Measurements from ENCODE around the gene RALB.

Gene RALB

GRCh38 chr2:120224256-120224655 lies 28.4 kb upstream of the RALB start:
- DNase-seq: peak; percentile 98 to 99
- Histone ChIP-seq H3K4me3 (ENCODE audit: low read depth, low read length) (no peak overlapping the region), H3K27me3 (ENCODE audit: insufficient read depth, low read length) (peaks cover 2% of the 10 kb centered on the region), H2BK120ac (ENCODE audit: insufficient read depth, low read length, poor library complexity) (no peak overlapping the region), H2AFZ (ENCODE audit: insufficient read depth, low read length, poor library complexity) (no peak overlapping the region), H3K4ac (ENCODE audit: low read depth, low read length) (no peak overlapping the region), H3K27ac (ENCODE audit: low read depth, low read length) (no peak overlapping the region), H2AK5ac (ENCODE audit: low read length) (no peak overlapping the region), H3K23ac (ENCODE audit: low read length) (no peak overlapping the region), H3K4me1 (ENCODE audit: control insufficient read depth in 1 of 2, insufficient read depth in 2 of 2, low read length in 2 of 2) (peaks cover 11 to 12% of the 10 kb centered on the region in 2 experiments), H3K9me3 (ENCODE audit: insufficient read depth, low read depth, low read length) (peaks cover 11% of the 10 kb centered on the region), H3K79me1 (ENCODE audit: low read length) (peaks cover 8% of the 10 kb centered on the region), H2BK12ac (ENCODE audit: low read length) (no peak overlapping the region), H3K14ac (ENCODE audit: low read length) (no peak overlapping the region), H3K36me3 (ENCODE audit: control insufficient read depth in 1 of 2, insufficient read depth in 2 of 2, low read length in 2 of 2) (no peaks in the 10 kb centered on the region), H3K9ac (ENCODE audit: low read length) (no peak overlapping the region), H3K4me2 (ENCODE audit: low read length) (no peak overlapping the region), H4K8ac (ENCODE audit: low read depth, low read length) (no peak overlapping the region), H2BK5ac (ENCODE audit: low read depth, low read length, poor library complexity) (no peak overlapping the region), H3K18ac (ENCODE audit: low read length) (no peak overlapping the region), H4K12ac (ENCODE audit: low read depth, low read length) (no peak overlapping the region), H3K79me2 (ENCODE audit: control insufficient read depth, insufficient read depth, low read length, poor library complexity) (peaks cover 4% of the 10 kb centered on the region), H4K91ac (ENCODE audit: low read depth, low read length) (no peak overlapping the region)
- WGBS (ENCODE audit: extremely low coverage, insufficient coverage, insufficient read length): no CpG with 5 or more reads among the region's 13 CpGs

- no peak overlapping the region for H2BK12ac ChIP-seq (ENCODE audit: low read length)
- H3K14ac ChIP-seq (ENCODE audit: low read length): no peak overlapping the region
- peaks cover 11% of the 10 kb centered on the region for H3K9me3 ChIP-seq (ENCODE audit: insufficient read depth, low read depth, low read length)
- no peak for DNase-seq
- H3K79me1 ChIP-seq (ENCODE audit: low read length): peaks cover 8% of the 10 kb centered on the region
- H3K36me3 ChIP-seq (ENCODE audit: control insufficient read depth in 1 of 2, insufficient read depth in 2 of 2, low read length in 2 of 2): no peaks in the 10 kb centered on the region
- no peak overlapping the region for H2AK5ac ChIP-seq (ENCODE audit: low read length)
- WGBS (ENCODE audit: extremely low coverage, insufficient coverage, insufficient read length): no CpG with 5 or more reads among the region's 9 CpGs
- H4K12ac ChIP-seq (ENCODE audit: low read depth, low read length): no peak overlapping the region
- H3K27me3 ChIP-seq (ENCODE audit: insufficient read depth, low read length): peaks cover 2% of the 10 kb centered on the region
- no peak overlapping the region for H3K18ac ChIP-seq (ENCODE audit: low read length)
- no peak overlapping the region for H2AFZ ChIP-seq (ENCODE audit: insufficient read depth, low read length, poor library complexity)
- H3K9ac ChIP-seq (ENCODE audit: low read length): no peak overlapping the region
- no peak overlapping the region for H3K4me2 ChIP-seq (ENCODE audit: low read length)
- H2BK5ac ChIP-seq (ENCODE audit: low read depth, low read length, poor library complexity): no peak overlapping the region
- H2BK120ac ChIP-seq (ENCODE audit: insufficient read depth, low read length, poor library complexity): no peak overlapping the region
- no peak overlapping the region for H4K8ac ChIP-seq (ENCODE audit: low read depth, low read length)
- no peak overlapping the region for H3K27ac ChIP-seq (ENCODE audit: low read depth, low read length)
- no peak overlapping the region for H3K4ac ChIP-seq (ENCODE audit: low read depth, low read length)
- H3K4me1 ChIP-seq (ENCODE audit: control insufficient read depth in 1 of 2, insufficient read depth in 2 of 2, low read length in 2 of 2): peaks cover 11 to 12% of the 10 kb centered on the region in 2 experiments
- H4K91ac ChIP-seq (ENCODE audit: low read depth, low read length): no peak overlapping the region
- no peak overlapping the region for H3K23ac ChIP-seq (ENCODE audit: low read length)
- H3K79me2 ChIP-seq (ENCODE audit: control insufficient read depth, insufficient read depth, low read length, poor library complexity): peaks cover 4% of the 10 kb centered on the region
- H3K4me3 ChIP-seq (ENCODE audit: low read depth, low read length): no peak overlapping the region
Observed at GRCh38 chr2:120224735-120225548, 27.7 kb upstream of the RALB start.

GRCh38 chr2:120225549-120226065 lies 27.0 kb upstream of the RALB start:
- no CpG with 5 or more reads among the region's 9 CpGs for WGBS (ENCODE audit: extremely low coverage, insufficient coverage, insufficient read length)
- Histone ChIP-seq H3K4me3 (ENCODE audit: low read depth, low read length) (no peak overlapping the region), H2BK5ac (ENCODE audit: low read depth, low read length, poor library complexity) (no peak overlapping the region), H3K18ac (ENCODE audit: low read length) (no peak overlapping the region), H3K4ac (ENCODE audit: low read depth, low read length) (no peak overlapping the region), H3K79me1 (ENCODE audit: low read length) (peaks cover 8% of the 10 kb centered on the region), H3K4me1 (ENCODE audit: control insufficient read depth in 1 of 2, insufficient read depth in 2 of 2, low read length in 2 of 2) (peaks cover 11 to 12% of the 10 kb centered on the region in 2 experiments), H3K23ac (ENCODE audit: low read length) (no peak overlapping the region), H3K27ac (ENCODE audit: low read depth, low read length) (no peak overlapping the region), H4K91ac (ENCODE audit: low read depth, low read length) (no peak overlapping the region), H3K27me3 (ENCODE audit: insufficient read depth, low read length) (peaks cover 2% of the 10 kb centered on the region), H2AFZ (ENCODE audit: insufficient read depth, low read length, poor library complexity) (no peak overlapping the region), H3K9ac (ENCODE audit: low read length) (no peak overlapping the region), H4K8ac (ENCODE audit: low read depth, low read length) (no peak overlapping the region), H3K14ac (ENCODE audit: low read length) (no peak overlapping the region), H3K36me3 (ENCODE audit: control insufficient read depth in 1 of 2, insufficient read depth in 2 of 2, low read length in 2 of 2) (no peaks in the 10 kb centered on the region), H2AK5ac (ENCODE audit: low read length) (no peak overlapping the region), H3K9me3 (ENCODE audit: insufficient read depth, low read depth, low read length) (peaks cover 11% of the 10 kb centered on the region), H4K12ac (ENCODE audit: low read depth, low read length) (no peak overlapping the region), H3K79me2 (ENCODE audit: control insufficient read depth, insufficient read depth, low read length, poor library complexity) (peaks cover 4% of the 10 kb centered on the region), H2BK12ac (ENCODE audit: low read length) (no peak overlapping the region), H2BK120ac (ENCODE audit: insufficient read depth, low read length, poor library complexity) (no peak overlapping the region), H3K4me2 (ENCODE audit: low read length) (no peak overlapping the region)
- no peak for DNase-seq

GRCh38 chr2:120226316-120226715 lies 26.3 kb upstream of the RALB start:
- peaks cover 4% of the 10 kb centered on the region for H3K79me2 ChIP-seq (ENCODE audit: control insufficient read depth, insufficient read depth, low read length, poor library complexity)
- H2AK5ac ChIP-seq (ENCODE audit: low read length): no peak overlapping the region
- no peak overlapping the region for H3K4ac ChIP-seq (ENCODE audit: low read depth, low read length)
- H3K4me1 ChIP-seq (ENCODE audit: control insufficient read depth in 1 of 2, insufficient read depth in 2 of 2, low read length in 2 of 2): peaks cover 12 to 14% of the 10 kb centered on the region in 2 experiments
- H2BK5ac ChIP-seq (ENCODE audit: low read depth, low read length, poor library complexity): no peak overlapping the region
- peaks cover 2% of the 10 kb centered on the region for H3K27me3 ChIP-seq (ENCODE audit: insufficient read depth, low read length)
- H3K79me1 ChIP-seq (ENCODE audit: low read length): peaks cover 8% of the 10 kb centered on the region
- H2AFZ ChIP-seq (ENCODE audit: insufficient read depth, low read length, poor library complexity): no peak overlapping the region
- H4K91ac ChIP-seq (ENCODE audit: low read depth, low read length): no peak overlapping the region
- H3K14ac ChIP-seq (ENCODE audit: low read length): no peak overlapping the region
- H3K23ac ChIP-seq (ENCODE audit: low read length): no peak overlapping the region
- H3K4me3 ChIP-seq (ENCODE audit: low read depth, low read length): no peak overlapping the region
- no peak overlapping the region for H3K27ac ChIP-seq (ENCODE audit: low read depth, low read length)
- H4K12ac ChIP-seq (ENCODE audit: low read depth, low read length): no peak overlapping the region
- no peak overlapping the region for H3K9ac ChIP-seq (ENCODE audit: low read length)
- H2BK12ac ChIP-seq (ENCODE audit: low read length): no peak overlapping the region
- H4K8ac ChIP-seq (ENCODE audit: low read depth, low read length): no peak overlapping the region
- H3K4me2 ChIP-seq (ENCODE audit: low read length): no peak overlapping the region
- DNase-seq: no peak
- H3K18ac ChIP-seq (ENCODE audit: low read length): no peak overlapping the region
- peaks cover 11% of the 10 kb centered on the region for H3K9me3 ChIP-seq (ENCODE audit: insufficient read depth, low read depth, low read length)
- WGBS (ENCODE audit: extremely low coverage, insufficient coverage, insufficient read length): no CpG with 5 or more reads among the region's 9 CpGs
- no peak overlapping the region for H2BK120ac ChIP-seq (ENCODE audit: insufficient read depth, low read length, poor library complexity)
- H3K36me3 ChIP-seq (ENCODE audit: control insufficient read depth in 1 of 2, insufficient read depth in 2 of 2, low read length in 2 of 2): no peaks in the 10 kb centered on the region

All from trophoblast cell (in vitro differentiated cells and primary cell).